Retinal pigment epithelial cell (primary cell): Measurements from ENCODE around the gene AKR7A2.
A peak's percentile ranks its signal among the peaks of the same experiment; 100 is the strongest.

ENCODE experiments used
- DNase-seq: peaks from one replicate; pipeline ENCODE4 v3.0.0-alpha.2; 2010; ENCODE audit warnings: low read depth
- H3K4me3 ChIP-seq: 2 replicates; pipeline ENCODE4 v1.5.1; 2011; ENCODE audit warnings: mild to moderate bottlenecking, low read length, control low read depth, moderate library complexity
- TF ChIP-seq, protein P1 (sequence below): conservative IDR thresholded peaks from 2 replicates; pipeline ENCODE4 v1.5.1; 2011; ENCODE audit warnings: low read depth, low read length, control low read depth, inconsistent platforms

Gene AKR7A2

DNA sequence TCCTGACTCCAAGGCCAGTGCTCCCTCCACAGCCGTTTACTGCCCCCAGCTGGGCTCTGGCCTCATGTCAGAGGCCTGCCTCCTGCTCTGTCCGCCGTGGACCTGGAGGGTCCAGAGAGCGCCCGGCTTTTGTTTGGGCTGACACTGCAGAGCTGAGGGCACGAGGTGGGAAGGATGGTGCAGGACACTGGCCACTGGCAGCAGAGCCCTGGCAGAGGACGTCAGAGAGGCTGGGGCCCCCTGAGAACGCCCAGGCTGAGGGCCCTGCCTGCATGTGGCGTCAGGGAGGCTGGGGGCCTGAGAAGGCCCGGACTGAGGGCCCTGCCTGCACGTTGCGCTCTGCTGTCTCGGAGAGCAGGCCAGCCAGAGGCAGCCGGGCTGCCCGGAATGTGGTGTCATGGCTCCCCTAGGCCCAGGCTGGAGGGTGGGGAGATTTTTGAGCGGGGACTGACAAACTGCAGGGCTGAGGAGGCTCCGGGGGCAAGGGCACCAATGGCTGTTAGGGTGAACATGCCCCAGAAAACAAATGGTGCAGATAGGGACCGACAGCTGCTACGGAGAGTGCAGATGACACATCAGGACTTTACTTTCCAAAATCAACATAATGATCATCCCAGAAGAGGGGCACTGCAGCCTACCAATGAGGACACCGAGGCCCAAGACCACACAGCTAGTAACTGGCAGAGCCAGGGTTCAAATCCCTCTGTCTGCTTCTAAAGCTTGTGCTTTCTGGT is 31.8 kb upstream of the AKR7A2 start:
- no peak for DNase-seq
- no peak overlapping the region for H3K4me3 ChIP-seq
- TF ChIP-seq, protein P1, sequence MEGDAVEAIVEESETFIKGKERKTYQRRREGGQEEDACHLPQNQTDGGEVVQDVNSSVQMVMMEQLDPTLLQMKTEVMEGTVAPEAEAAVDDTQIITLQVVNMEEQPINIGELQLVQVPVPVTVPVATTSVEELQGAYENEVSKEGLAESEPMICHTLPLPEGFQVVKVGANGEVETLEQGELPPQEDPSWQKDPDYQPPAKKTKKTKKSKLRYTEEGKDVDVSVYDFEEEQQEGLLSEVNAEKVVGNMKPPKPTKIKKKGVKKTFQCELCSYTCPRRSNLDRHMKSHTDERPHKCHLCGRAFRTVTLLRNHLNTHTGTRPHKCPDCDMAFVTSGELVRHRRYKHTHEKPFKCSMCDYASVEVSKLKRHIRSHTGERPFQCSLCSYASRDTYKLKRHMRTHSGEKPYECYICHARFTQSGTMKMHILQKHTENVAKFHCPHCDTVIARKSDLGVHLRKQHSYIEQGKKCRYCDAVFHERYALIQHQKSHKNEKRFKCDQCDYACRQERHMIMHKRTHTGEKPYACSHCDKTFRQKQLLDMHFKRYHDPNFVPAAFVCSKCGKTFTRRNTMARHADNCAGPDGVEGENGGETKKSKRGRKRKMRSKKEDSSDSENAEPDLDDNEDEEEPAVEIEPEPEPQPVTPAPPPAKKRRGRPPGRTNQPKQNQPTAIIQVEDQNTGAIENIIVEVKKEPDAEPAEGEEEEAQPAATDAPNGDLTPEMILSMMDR, result no peak

DNA sequence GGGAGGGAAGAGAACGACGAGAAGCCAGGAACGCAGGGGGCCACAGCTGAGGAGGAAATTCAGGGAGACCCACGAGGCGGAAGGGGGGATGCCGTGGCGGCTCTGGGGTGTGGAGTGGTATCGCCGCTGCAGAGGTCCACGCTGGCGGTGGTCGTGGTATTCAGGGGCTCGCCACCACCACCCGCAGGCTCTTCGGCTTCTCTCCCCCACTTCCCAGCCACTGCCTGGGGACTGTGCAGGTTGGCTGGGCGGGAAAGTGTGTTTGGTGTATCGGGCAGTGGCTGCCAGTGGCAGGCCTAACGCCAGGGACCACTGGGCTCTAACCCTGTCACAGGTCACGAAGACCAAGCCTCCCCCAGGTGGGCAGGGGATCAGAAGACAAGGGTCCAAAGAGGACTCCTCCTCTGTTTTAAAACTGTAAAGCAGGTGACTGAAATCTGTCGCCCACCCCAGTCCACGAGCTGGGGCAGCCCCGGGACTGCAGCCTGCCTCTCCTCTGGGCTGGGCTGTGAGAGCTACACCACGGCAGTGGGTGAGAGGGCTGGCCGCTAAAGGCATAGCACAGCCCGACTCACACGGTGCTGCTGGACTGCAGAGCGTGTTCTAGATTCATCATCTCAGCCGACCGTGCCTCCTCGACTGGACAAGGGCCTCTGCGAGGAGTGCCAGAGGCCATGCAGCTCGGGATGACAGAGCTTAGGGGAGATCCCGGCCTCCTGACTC is 31.1 kb upstream of the AKR7A2 start:
- TF ChIP-seq, protein P1, result no peak
- DNase-seq, result no peak
- H3K4me3 ChIP-seq, result no peak overlapping the region

DNA sequence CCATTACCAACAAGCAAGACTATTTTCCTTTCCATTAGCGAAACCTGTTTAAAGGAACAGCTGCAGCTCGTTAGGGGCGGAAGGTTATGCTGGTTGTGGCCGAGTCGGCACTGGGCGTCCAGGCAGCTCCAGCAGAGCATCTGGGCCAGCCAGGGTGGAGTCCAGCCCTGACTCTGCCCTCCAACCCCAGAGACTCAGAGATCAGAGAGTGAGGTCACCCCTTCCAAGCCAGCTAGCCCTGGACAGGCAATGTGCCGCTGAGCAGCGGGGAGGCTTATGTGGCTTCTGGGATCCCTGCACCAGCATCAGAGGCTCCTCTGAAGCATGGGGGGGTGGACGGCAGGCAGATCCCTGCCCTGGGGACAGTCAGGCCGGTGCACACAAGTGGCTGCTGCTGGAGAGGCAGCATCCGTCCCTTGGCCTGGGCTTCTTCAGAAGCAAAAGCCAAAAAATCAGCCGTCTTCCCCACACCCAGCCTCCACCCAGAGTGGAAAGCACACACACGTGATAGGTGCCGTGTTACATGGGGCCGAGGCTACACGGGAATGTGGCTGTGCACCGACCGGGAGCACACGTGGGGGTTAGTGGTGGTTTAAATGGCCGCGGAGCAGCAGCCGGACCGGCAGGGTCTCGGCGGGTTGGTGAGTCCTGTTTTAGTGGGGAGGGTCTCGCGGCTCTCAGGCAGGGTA is 30.3 kb upstream of the AKR7A2 start:
- TF ChIP-seq, protein P1, result no peak
- H3K4me3 ChIP-seq, result no peak overlapping the region
- DNase-seq, result no peak

- no peak overlapping the region for H3K4me3 ChIP-seq
- TF ChIP-seq, protein P1, result peak; percentile 91
- DNase-seq, result peak; percentile 19
These were observed 29.5 kb upstream of the AKR7A2 start for GRCh38 chr1:19341201-19342061.

DNA sequence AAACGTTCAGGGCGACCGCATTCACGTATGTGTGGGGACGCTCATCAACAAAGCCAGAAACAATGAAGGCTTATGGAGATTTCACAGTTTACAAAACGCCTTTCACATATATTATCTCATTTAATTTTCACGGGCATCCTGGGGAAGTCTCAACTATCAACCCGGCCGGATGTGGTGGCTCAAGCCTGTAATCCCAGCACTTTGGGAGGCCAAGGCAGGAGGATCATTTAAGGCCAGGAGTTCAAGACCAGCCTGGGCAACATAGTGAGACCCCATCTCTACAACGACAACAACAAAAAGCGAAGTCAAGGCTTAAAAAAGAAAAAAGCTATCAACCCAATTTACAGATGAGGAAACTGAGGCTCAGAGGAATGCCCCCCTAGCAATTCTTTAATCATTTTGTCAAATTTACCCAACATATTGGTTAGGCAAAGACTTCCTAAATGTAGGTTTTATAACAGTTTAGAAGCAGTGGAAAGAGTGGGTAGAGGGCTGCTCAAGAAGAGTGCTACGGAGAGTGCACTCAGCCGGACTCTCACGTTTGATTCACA is 28.5 kb upstream of the AKR7A2 start:
- DNase-seq, result no peak
- TF ChIP-seq, protein P1, result no peak
- H3K4me3 ChIP-seq, result no peak overlapping the region

DNA sequence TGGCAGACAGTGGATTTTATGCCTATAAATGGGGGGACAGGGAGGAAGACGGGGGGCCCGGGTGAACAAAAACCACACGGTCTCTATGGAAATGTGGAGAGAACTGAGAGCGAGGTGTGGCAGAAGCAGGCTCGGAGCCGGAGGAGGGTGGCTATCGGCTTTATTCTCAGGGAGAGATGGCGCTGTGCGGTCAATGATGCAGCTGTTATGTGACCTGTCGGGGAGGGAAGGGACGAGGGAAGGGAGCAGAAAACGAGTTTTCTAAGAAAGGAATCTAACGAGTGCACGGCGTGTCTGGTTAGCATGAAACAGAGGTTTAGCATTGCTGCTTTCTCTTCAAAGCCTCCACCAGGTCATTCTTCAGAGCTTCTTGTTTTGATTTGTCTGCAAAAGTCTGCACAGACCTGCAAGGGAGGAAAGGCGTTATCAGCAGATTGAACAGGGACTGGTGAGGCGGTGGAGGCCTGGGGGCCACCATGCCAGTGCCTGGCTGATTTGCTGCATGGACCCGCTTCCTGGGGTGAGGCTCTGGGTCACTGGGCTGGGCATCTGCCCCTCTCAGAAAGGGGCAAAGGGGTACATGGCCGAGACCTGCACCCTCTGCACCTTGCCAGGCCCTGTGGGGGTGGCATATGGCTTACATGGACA is 27.4 kb upstream of the AKR7A2 start:
- H3K4me3 ChIP-seq, result no peak overlapping the region
- no peak for DNase-seq
- TF ChIP-seq, protein P1, result no peak
